NCI-H82 treated with DMSO at 0.1 percent for 48 hours (cell line): ENCODE measurements around the gene KRTAP12-1.
"Not testable (repeated sequence)": the region's sequence is repeated elsewhere in the genome, so short reads cannot be mapped to it uniquely, and the experiment has no call there.

ENCODE experiments used
- DNase-seq: peaks from one replicate; lab custom pipeline; 2025; ENCODE audit not compliant: unreplicated experiment; lab: John Stamatoyannopoulos, UW

KRTAP12-1 gene

DNA sequence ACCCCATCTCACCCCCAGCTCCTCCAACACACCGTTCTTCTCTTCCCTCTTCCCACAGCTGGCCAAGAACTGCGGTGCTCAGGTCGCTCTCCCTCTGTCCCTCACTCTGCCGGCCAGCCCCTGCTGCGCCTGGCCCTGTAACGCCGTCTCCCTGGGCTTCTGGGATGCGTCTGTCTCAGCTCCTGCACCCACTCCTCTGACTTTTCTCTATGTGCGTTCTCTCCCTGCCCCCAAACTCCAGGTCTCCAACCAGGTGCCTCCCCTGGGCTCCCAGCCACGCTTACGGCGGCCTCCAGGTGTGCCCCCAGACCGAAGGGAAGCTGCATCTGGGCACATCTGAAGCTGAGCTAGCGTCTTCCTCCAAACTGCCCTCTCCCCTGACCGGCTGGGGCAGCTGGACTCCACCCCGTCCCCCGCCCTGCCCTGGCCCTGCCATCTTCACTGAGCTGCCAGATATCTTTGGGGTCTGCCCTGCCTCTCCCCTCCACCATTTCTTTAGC, 17.6 kb upstream of the KRTAP12-1 start:
- DNase-seq = no peak

GRCh38 chr21:44697811-44698734, 16.1 kb upstream of the KRTAP12-1 start:
- no peak for DNase-seq

DNA sequence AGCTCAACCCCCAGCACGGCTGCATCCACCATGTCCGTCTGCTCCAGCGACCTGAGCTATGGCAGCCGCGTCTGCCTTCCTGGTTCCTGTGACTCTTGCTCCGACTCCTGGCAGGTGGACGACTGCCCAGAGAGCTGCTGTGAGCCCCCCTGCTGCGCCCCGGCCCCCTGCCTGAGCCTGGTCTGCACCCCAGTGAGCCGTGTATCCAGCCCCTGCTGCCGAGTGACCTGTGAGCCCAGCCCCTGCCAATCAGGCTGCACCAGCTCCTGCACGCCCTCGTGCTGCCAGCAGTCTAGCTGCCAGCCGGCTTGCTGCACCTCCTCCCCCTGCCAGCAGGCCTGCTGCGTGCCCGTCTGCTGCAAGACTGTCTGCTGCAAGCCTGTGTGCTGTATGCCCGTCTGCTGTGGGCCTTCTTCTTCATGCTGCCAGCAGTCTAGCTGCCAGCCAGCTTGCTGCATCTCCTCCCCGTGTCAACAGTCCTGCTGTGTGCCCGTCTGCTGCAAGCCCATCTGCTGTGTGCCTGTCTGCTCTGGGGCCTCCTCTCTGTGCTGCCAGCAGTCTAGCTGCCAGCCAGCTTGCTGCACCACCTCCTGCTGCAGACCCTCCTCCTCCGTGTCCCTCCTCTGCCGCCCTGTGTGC, 15.3 kb upstream of the KRTAP12-1 start, which contains the start of gene KRTAP10-12:
Gene KRTAP10-12 (plus strand): TSS at position 1 of the 639 bp plus-strand sequence. CDS start 30 bp downstream, at position 31.
- not testable (repeated sequence) for DNase-seq

- DNase-seq = no peak
These were observed 14.6 kb upstream of the KRTAP12-1 start for GRCh38 chr21:44696572-44696971.

DNA sequence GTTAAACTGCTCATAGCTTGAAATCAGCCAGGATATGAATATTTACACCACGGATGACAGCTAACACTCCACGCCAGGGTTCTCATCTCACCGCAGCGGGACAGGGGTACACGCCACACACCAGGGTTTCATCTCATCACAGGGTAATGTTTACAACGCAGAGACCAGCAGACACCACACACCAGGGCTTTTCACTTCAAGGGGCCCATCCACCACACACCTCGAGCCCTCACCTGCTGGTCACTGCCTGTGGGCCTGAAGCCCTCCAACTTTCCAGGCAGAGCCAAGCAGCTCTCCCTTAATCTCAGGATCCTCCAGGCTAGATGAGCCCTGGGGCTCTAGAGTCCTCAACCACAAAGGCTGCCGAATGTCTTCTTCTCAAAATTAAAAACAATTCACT, 13.7 kb upstream of the KRTAP12-1 start:
- no peak for DNase-seq

GRCh38 chr21:44695184-44695583, 13.2 kb upstream of the KRTAP12-1 start:
- DNase-seq = no peak

DNA sequence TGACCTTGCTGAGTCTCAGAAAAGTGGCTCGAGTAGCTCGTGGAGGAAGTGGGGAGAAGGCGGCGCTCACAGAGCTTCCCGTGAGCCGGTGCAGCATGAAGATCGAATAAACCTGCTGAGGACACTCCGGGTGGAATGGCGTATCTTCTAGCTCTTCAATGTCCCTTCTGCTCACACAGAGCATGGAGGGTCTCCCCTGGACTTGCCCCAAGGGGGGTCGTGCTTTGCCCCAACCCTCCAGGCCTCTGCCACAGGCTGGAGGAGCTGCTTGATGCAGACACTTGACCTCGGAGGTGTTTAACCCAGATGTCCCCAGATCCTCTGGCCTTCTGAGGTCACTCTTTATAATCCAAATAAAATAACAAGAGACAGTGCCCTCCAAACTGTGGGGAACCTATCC, 12.8 kb upstream of the KRTAP12-1 start:
- DNase-seq = no peak

DNA sequence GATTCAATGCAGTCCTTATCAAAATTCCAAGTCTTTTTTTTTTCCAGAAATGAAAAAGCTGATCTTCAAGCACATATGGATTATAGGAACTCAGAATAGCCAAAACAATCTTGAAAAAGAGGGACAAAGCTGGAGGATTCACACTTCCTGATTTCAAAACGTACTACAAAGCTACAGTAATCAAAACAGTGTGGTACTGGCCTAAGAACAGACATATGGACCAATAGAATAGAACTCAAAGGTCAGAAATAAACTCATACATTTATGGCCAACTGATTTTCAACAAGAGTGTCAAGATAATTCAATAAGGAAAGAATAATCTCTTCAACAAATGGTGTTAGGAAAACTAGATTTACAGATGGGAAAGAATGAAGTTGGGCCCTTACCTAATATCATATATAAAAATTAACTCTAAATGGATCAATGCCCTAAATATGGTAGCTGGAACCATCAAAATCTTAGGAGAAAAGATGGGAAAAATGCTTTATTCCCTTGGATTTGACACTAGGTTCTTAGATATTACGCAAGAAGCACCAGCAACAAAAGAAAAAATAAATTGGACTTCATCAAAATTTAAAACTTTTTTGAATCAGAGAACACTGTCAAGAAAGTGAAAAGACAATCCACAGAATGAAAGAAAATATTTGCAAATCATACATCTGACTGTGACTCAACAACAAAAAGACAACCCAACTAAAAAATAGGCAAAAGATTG, 11.0 kb upstream of the KRTAP12-1 start:
- no peak for DNase-seq

GRCh38 chr21:44691686-44692085, 9.7 kb upstream of the KRTAP12-1 start:
- no peak for DNase-seq

GRCh38 chr21:44689740-44690139, 7.8 kb upstream of the KRTAP12-1 start:
- not testable (repeated sequence) for DNase-seq

DNA sequence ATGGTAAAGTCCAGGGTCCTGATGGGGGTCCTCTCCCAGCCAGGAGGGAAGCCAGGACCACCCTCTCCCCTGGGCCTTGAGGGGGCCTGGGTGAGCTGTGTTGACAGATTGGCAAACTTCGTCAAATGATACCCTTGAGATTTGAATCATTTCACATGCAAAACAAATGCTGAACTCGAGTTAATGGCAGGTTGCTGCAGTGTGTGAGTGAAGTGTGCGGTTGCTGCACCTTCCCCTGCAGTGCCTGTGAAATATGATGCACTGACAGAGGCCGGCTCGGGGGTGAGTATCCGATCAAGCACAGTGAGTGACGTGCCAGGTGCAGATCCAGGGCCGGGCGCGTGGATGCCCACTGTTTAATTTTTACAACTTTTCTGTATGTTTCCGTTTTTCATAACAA, 5.7 kb upstream of the KRTAP12-1 start:
- DNase-seq = no peak

- no peak for DNase-seq
These were observed 5.0 kb upstream of the KRTAP12-1 start for GRCh38 chr21:44686843-44687561.

GRCh38 chr21:44686000-44686781, 4.2 kb upstream of the KRTAP12-1 start:
- DNase-seq = no peak

- DNase-seq = not testable (repeated sequence)
These were observed 3.1 kb upstream of the KRTAP12-1 start for GRCh38 chr21:44685050-44685449.

DNA sequence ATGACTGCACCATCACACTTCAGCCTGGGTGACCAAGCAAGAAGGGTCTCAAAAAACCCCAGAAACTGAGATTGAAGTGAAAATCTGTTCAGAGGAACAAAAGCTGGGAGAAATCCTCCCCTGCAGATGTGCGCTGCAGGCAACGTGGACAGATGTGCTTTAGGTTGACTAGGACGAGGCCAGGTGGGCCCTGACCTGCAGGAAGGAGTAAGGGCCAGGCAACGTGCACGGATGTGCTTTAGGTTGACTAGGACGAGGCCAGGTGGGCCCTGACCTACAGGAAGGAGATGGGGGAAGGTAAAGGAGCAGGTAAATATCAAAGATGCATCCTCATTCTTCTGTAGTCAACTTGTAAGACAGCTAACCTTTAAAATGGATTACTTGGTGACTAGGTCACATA, 2.5 kb upstream of the KRTAP12-1 start:
- DNase-seq = no peak

DNA sequence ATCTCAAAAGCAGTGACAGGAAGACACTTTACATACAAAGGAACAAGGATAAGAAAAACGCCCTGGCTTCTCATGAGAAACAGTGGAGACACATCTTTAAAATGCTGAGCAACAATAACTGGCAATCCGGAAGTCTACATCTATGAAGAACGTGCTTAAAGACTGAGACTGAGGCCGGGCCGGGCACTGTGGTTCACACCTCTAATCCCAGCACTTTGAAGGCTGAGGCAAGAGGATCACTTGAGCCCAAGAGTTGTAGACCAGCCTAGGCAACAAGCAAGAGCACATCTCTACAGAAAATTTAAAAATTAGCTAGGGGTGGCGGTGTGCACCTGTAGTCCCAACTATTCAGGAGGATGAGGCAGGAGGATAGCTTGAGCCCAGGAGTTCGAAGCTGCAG, 2.1 kb upstream of the KRTAP12-1 start:
- no peak for DNase-seq

DNA sequence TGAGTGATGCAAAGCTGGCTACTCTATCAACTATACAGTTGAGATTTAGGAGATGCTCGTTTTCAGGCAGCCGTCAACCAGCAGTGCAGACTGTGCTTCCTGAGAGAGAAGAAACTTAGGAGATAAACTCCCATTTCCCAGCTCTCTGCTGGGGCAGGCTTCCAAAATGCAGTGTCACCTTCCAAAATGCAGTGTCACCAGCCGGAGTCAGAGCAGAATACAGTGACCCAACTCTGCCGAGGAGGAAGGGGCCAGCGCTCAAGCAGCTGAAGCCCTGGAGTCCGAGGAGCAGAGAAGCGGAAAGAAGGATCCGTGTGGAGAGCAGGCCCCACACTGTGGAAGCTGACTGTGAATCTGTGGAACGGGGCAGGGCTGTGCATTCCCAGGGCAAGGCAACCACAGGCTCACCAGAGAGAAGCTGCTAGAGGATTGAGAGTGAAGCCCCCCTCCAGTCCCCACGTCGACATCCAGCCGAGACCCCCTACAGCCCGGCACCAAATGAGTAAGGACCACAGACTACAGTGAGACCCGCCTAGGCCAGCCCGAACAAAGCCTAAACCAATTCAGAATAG, 703 bp upstream of the KRTAP12-1 start:
- DNase-seq = no peak

DNA sequence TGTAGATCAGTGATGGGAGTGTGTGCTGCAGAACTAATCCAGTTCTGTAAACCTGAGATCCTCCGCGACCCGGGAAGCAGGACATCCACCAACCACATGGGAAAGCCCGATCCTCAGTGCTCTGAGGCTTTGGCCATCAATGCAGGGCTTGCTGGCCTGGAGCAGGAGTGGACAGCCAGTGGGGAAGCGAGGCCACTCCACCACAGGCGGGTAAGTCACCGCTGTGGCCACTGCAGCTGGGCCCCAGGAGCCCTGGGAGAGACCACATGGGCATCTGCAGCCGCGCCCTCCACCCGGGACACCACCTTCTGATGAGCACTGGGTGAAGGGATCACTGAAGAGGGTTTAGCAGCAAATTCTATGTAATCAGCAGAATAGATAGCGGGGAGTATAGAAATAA, 811 bp downstream of the KRTAP12-1 start:
- DNase-seq = no peak

DNA sequence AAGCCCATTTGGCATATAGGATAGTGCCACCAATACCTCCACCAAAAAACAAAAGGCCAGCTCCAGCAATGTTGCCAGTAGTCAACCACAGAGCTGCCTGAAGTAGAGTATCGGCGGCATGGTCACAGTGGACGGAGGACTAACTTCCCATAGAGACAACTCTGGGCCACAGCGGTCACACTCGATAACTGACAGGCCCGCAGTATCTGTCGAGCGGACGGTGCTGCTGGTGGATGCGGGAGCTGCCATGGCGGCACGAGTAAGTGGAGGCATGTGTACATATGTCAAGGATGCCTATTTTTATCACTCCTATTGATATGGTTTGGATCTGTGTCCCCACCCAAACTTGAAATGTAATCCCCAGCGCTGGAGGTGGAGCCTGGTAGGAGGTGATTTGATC, 4.1 kb downstream of the KRTAP12-1 start:
- no peak for DNase-seq

DNA sequence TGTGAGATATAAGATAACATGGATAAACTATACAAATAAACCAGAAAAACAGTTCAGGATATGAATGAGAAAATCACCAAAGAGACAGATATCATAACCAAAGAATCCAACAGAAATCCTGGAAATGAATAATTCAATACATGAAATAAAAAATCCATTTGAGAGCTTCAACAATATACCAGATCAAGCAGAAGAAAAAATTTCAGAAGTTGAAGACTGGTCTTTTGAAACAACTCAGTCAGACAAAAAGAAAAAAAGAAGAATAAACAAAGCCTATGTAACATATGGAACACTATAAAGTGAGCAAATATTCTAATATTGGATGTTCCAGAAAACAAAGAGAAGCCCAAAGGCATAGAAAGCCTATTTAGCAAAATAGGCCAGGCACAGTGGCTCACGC, 10.1 kb downstream of the KRTAP12-1 start:
- no peak for DNase-seq
